Left ventricle myocardium inferior (tissue), 1 donor: Measurements from ENCODE around the gene OR2A1. TPM values are rescaled to one million over a fixed set of nuclear protein-coding genes. Genes with fewer than 3 reads are reported as not detected.
"Not testable (repeated sequence)": the region's sequence is repeated elsewhere in the genome, so short reads cannot be mapped to it uniquely, and the experiment has no call there.

Source experiments
- DNase-seq: peaks from one replicate; pipeline ENCODE4 v3.0.0-alpha.2; 2020
- H3K27ac ChIP-seq: fragments of 200-600 bp; replicated peaks from 2 replicates; pipeline ENCODE4 v1.8.0; 2021
- H3K27me3 ChIP-seq: fragments of 200-600 bp; 2 replicates; pipeline ENCODE4 v1.8.0; 2021; ENCODE audit warnings: low read depth
- H3K36me3 ChIP-seq: fragments of 200-600 bp; 2 replicates; pipeline ENCODE4 v1.8.0; 2021
- H3K4me1 ChIP-seq: fragments of 200-600 bp; 2 replicates; pipeline ENCODE4 v1.8.0; 2021
- H3K4me3 ChIP-seq: fragments of 200-600 bp; 2 replicates; pipeline ENCODE4 v1.8.0; 2021; ENCODE audit warnings: mild to moderate bottlenecking, moderate library complexity
- H3K9me3 ChIP-seq: fragments of 200-600 bp; replicated peaks from 2 replicates; pipeline ENCODE4 v1.8.0; 2021
- intact Hi-C: fragments of 100-400 bp; cut with micrococcal nuclease; formaldehyde crosslinking; loops from one replicate; pipeline ENCODE4 v1.11.0; 2022
- long read RNA-seq: library from polyadenylated mRNA; unstranded; transcript quantifications from one replicate; pipeline ENCODE4 v2.0.0, GENCODE V29; 2021
- total RNA-seq: library from RNA; stranded (reverse); fragmentation: NEBNext Ultra II Directional; extraction: Animal tissue kit (Norgen Biotek cat#: 25700); gene quantifications from one replicate; pipeline ENCODE4 v1.2.1, GENCODE V29; 2021
- donor health status: DM: no; HTN: yes; CAD: no; lungs with severe emphysema.

The OR2A1 gene, protein sequence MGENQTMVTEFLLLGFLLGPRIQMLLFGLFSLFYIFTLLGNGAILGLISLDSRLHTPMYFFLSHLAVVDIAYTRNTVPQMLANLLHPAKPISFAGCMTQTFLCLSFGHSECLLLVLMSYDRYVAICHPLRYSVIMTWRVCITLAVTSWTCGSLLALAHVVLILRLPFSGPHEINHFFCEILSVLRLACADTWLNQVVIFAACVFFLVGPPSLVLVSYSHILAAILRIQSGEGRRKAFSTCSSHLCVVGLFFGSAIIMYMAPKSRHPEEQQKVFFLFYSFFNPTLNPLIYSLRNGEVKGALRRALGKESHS
- not detected for total RNA-seq
- long read RNA-seq = 0 reads

DNA sequence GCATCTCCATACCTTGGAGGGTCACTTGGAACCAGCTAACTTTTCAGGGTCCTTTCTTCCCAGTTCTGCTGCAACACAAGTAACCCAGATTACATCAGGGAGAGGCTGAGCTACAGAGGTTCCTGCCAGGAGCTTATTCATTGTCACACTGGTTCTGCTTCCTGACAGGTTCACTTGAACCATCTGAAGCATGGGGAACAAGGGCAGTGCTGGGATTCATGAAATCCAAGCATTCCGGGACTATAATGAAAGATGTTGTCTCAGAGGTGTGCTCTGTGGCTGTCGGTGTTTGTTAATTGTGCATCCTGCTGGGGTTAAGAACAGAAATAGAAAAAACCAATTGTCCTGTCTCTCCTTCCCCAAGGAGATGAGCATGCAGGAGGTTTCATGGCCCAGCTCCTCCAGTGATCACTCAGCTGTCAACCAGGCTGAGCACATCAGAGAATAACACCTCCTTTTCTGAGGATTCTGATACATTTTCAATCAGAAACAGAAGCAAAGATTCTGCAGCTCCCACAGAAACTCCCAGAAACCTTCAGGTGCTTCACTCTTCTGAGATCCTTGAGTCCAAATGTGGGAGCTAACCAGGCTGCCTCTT, at the start of gene OR2A1:
OR2A1 (plus strand) TSS at position 548 of the 598 bp plus-strand sequence. CDS start 5,706 bp downstream, outside the sequence.
- DNase-seq, H3K4me1 ChIP-seq, H3K9me3 ChIP-seq, H3K27ac ChIP-seq, H3K36me3 ChIP-seq, H3K4me3 ChIP-seq, H3K27me3 ChIP-seq, intact Hi-C loops: not testable (repeated sequence)

DNA sequence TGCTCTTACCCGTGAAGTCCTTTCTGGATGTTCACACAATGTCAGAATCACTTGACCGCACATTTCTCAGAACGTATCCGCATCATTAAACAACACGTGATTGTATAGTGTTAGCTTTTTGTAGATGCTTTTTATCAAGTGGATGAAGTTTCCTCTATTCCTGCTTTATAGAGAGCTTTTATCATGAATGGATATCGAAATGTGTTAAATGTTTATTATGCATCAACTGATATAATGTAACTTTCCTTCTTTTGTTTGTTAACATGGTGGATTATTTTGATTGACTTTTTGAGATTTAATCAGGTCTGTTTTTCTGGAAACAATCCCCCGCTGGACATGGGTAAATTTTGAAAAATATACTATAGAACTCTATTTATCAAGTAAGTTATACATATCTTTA, 47.5 kb upstream of the OR2A1 start, which contains the start of gene OR2A7:
OR2A7 (minus strand) TSS at position 101 of the 400 bp plus-strand sequence. CDS start 5,164 bp downstream, outside the sequence.
- H3K27ac ChIP-seq, H3K9me3 ChIP-seq, H3K36me3 ChIP-seq, H3K4me3 ChIP-seq, H3K27me3 ChIP-seq, H3K4me1 ChIP-seq, intact Hi-C loops, DNase-seq: not testable (repeated sequence)

DNA sequence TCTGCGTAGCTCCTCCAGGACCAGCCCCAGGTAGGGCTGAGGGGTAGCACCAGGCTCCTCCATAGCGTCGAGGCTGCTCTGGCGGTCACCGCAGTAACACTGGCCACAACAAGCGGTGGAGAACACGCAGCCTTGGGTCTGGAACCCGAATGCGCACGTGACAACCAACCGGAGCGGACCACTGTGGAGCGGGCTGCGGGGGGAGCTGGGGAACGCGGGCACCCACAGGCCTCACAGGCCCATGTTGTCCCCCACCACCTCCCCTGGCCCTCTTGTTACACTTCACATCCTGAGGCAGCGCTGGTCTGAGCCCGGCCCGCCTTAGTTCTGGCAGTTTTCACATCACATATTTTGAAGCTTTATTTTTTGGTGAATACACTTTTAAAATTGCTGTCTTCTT, 43.0 kb upstream of the OR2A1 start, which contains the start of gene CTAGE8:
CTAGE8 (minus strand) TSS at position 101 of the 400 bp plus-strand sequence; CDS start at position 63, 38 bp downstream.
- H3K27ac ChIP-seq, H3K9me3 ChIP-seq, H3K4me1 ChIP-seq, H3K27me3 ChIP-seq, intact Hi-C loops, H3K36me3 ChIP-seq, DNase-seq, H3K4me3 ChIP-seq: not testable (repeated sequence)

DNA sequence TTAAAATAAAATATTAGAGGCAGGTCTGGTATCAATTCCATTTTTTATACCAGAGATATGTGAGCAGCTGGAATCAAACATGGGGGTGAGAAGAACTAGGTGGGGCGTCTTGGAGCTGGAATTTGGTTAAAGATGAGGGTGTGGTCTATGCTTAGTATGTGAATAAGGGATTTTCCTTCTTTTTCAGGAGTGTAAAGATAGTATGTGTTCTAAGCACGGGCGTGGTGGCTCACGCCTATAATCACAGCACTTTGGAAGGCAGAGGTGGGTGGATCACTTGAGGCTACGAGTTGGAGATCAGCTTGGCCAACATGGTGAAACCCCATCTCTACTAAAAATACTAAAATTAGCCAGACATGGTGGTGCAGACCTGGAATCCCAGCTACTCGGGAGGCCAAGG, 36.9 kb upstream of the OR2A1 start:
- H3K4me3 ChIP-seq, H3K4me1 ChIP-seq, H3K9me3 ChIP-seq, H3K27ac ChIP-seq, H3K27me3 ChIP-seq, H3K36me3 ChIP-seq, DNase-seq, intact Hi-C loops: not testable (repeated sequence)

DNA sequence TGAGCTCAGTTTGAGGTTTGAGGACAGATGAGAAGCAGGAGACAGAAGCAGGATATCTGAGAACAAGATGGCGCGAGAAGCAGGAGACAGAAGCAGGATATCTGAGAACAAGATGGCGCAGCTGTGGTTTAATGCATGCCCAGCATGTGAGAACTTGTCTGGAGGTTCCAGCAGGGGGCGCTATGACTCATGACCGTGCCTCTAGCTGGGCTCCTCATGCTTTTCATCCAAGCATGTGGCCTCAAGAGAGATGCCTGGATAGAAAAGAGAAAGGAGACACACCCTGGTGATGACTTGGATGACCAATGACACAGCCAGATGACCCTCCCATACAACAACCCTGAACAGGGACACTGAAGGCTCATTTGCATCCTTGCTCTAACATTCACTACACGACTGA, 32.2 kb upstream of the OR2A1 start:
- H3K4me1 ChIP-seq, H3K4me3 ChIP-seq, H3K9me3 ChIP-seq, H3K27me3 ChIP-seq, intact Hi-C loops, H3K36me3 ChIP-seq, H3K27ac ChIP-seq, DNase-seq: not testable (repeated sequence)

DNA sequence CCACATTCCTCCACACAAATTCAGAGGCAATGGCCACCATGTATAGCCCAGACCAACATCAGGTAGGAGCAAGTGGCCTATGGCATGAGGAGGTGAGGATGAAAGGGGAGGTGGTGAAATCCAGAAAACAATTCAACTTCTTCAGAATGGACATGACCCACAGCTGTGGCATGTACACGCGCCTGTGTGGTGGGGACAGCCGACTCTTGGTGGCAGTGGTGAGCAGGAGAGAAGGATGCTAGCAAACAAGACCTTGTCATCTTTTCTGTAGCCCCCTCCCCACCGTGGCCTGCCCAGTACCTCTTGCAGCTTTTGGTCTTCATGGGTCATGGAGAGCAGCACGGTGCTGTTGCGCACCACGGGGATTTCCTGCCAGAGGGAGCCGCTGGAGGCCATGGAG, 30.2 kb upstream of the OR2A1 start:
- H3K27ac ChIP-seq, H3K4me1 ChIP-seq, intact Hi-C loops, H3K36me3 ChIP-seq, H3K4me3 ChIP-seq, H3K9me3 ChIP-seq, H3K27me3 ChIP-seq, DNase-seq: not testable (repeated sequence)

DNA sequence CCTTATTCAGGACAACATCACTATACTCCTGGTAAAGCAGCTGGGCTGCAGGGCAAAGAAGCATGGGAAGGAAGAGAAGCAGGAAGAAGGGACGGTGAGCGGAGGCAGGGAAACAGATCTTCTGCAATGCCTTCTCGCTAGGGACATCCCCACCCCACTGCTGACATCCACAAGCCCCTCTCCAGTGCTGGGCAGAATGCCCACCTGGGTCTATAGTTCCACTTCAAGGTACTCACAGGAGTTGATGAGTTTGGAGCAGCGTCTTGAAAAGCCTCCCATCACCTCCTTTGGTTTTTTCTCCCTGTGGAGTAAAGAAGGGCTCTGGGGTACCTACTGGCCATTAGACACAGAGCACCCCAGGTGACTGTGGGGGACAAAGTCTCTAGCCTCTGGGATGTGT, 29.7 kb upstream of the OR2A1 start:
- H3K4me3 ChIP-seq, H3K27ac ChIP-seq, H3K27me3 ChIP-seq, DNase-seq, H3K9me3 ChIP-seq, intact Hi-C loops, H3K36me3 ChIP-seq, H3K4me1 ChIP-seq: not testable (repeated sequence)

DNA sequence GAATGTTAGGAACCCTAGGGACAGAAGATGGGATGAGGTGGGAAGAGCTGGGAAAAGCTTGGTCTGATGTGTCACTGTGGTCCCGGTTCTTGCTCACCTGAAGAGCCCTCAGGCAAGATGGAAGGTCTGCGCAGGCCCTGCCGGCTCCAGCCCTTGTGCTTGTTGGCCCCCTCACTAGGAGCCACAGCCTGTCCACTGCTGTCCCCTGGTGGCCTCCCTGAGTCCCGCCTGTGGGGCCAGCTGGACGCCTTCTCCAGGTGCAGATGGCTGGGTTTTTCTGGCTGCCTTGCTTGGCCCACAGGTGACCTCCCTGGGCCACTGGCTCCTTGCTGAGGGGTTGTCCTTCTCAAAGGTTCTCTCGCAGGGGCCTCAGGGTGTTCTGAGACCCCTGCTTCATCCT, 28.5 kb upstream of the OR2A1 start:
- H3K4me3 ChIP-seq, H3K27ac ChIP-seq, DNase-seq, intact Hi-C loops, H3K36me3 ChIP-seq, H3K27me3 ChIP-seq, H3K9me3 ChIP-seq, H3K4me1 ChIP-seq: not testable (repeated sequence)

DNA sequence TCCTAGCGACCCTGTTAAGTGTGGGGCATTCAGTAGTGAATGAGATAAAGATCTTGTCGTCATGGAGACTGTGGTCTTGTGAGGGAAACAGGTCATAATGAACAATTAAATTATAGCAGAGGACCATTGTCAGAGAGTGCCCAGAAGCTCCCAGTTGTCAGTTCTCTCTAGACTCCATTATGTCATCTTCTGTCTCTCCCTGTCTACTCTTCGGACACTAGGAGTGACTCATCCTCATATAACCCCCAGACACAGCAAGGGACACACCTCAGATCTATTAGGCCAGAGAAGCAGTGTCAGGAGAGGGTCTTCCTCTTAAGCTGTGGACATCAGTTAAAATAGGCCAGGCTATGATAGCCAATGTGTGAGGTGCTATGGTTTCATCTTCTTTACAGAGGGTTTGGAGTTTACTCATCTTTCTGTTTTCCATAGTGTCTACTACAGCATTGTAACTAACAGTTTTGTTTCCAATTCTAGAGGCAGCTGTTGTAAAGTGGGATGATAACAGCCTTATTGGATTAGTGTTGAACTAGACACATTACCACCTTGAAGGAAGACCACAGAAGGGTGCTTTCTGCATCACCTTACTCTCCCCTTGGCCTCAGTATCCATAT, 24.9 kb upstream of the OR2A1 start:
- H3K27ac ChIP-seq, H3K27me3 ChIP-seq, H3K36me3 ChIP-seq, H3K9me3 ChIP-seq, intact Hi-C loops, H3K4me1 ChIP-seq, DNase-seq, H3K4me3 ChIP-seq: not testable (repeated sequence)

DNA sequence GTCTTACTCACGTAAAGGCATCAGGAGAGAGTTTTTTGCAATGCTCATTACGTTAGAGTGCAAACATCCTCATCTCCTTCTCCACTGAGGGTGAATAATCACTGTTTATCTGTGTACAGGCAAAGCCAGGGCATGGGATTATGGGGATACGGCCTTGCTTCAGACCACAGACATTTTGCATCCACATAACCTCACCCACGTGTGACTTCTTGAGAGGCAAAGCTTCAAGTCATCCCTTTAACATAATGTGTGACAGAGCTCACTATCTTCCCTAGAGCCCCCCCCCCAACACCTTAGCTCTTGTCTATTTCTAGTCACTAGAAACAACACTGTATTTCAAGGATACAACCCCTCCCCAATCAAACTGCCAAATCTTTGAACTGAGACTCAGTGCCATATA, 20.6 kb upstream of the OR2A1 start:
- H3K9me3 ChIP-seq, DNase-seq, H3K27ac ChIP-seq, intact Hi-C loops, H3K4me1 ChIP-seq, H3K27me3 ChIP-seq, H3K36me3 ChIP-seq, H3K4me3 ChIP-seq: not testable (repeated sequence)

DNA sequence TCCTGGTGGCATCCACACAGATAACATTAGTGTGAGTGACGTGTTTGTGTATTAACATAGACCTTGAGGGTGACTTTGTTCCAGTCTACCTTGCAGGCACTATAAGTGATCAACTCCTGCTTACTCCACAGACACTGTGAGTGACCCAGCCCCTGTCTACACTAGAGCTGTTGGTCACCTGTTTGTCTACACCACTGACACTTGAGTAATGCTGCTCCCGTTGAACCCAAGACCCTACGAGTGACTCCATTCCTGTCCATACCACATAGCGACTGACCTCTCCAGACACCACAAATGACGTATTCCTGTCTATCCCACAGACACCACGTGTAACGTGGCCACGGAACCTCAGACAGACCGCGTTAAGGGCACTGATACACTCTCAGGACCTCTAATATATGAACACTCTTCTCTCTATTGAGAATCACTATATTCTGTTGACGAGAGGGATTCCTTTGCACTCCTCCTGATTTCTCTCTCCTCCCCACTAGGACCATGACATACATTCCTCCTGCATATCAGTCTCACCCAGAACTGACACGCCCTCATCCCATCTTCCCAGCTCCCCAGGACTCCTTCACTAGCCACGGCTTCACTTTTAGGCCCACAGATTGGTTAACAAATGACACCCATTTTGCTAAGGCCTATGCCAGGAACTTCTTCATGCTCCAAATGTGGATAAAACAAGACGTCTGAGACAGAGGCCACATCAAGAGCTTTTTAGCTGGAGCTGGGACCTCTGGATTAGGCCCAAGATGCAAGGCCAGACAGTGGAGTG, 19.6 kb upstream of the OR2A1 start:
- H3K27me3 ChIP-seq, H3K4me1 ChIP-seq, H3K4me3 ChIP-seq, H3K9me3 ChIP-seq, DNase-seq, H3K27ac ChIP-seq, intact Hi-C loops, H3K36me3 ChIP-seq: not testable (repeated sequence)

DNA sequence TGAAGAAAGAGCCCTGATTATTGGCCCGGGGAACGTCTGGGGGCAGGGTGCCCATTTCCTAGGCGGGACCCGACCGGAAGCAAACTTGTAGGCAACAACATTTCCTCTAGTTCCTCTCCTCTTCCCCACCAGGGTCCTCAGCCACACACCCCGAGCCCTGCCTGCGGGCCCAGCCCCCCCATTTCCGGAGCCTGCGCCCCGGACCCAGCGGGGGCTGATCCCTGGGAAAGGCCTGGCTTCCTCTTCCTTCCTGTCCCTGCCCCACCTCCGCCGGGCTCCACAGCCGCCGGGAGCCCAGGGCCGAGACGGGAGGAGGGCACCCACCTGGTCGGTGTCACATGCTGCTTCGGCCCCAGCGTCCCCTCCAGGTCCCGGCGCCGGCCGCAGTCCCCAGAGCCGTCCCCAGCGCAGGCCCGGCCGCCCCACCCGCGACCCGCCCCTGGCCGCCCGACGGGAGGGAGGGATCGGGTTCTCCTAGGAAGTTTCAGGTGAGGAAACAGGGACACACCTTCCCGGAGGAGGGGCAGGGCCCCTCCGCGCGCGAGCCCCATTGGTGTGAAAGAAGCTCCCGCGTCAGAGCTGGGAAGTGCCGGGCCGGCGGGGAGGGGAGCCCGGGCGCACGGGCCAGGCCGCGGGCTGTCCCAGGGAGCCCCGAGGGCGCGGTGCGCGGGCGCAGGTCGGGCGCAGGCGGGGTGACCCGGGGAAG, 18.3 kb upstream of the OR2A1 start:
- H3K9me3 ChIP-seq, H3K36me3 ChIP-seq: not testable (repeated sequence)

More for the DNA sequence above, 18.3 kb upstream of the OR2A1 start:
- H3K27me3 ChIP-seq, H3K27ac ChIP-seq, DNase-seq, H3K4me3 ChIP-seq, H3K4me1 ChIP-seq, intact Hi-C loops: not testable (repeated sequence)
